Endodermal cell (in vitro differentiated cells): ENCODE results near the gene RNF10. TPM values are rescaled to one million over a fixed set of nuclear protein-coding genes. Genes with fewer than 3 reads are reported as not detected.

ENCODE experiments used
- DNase-seq: peaks from one replicate; pipeline ENCODE4 v3.0.0-alpha.2; 2017
- H3K27ac ChIP-seq: 2 replicates; pipeline ENCODE4 v1.5.1; 2013; ENCODE audit warnings: mild to moderate bottlenecking, low read depth, low read length, moderate library complexity
- H3K27me3 ChIP-seq: 2 replicates; pipeline ENCODE4 v1.6.1; 2013; ENCODE audit warnings: mild to moderate bottlenecking, low read length, moderate library complexity; ENCODE audit not compliant: insufficient read depth, control insufficient read depth, poor library complexity, severe bottlenecking
- H3K36me3 ChIP-seq: 2 replicates; pipeline ENCODE4 v1.7.0; 2013; ENCODE audit warnings: mild to moderate bottlenecking, low read length, moderate library complexity; ENCODE audit not compliant: control insufficient read depth, insufficient read depth
- H3K4me1 ChIP-seq: one replicate; pipeline ENCODE4 v1.7.0; 2013; ENCODE audit warnings: low read length; ENCODE audit not compliant: control insufficient read depth, insufficient read depth
- H3K4me3 ChIP-seq: 2 replicates; pipeline ENCODE4 v1.5.1; 2013; ENCODE audit warnings: mild to moderate bottlenecking, low read length, moderate library complexity
- H3K9ac ChIP-seq: 2 replicates; pipeline ENCODE4 v1.6.1; 2013; ENCODE audit warnings: mild to moderate bottlenecking, low read length, moderate library complexity; ENCODE audit not compliant: poor library complexity, severe bottlenecking; ENCODE audit errors: extremely low read depth
- H3K9me3 ChIP-seq: 2 replicates; pipeline ENCODE4 v1.6.1; 2013; ENCODE audit warnings: mild to moderate bottlenecking, low read length, moderate library complexity; ENCODE audit not compliant: control insufficient read depth
- H3K27ac Mint-ChIP-seq: 2 replicates; pipeline ENCODE4 v1.8.0; 2020; ENCODE audit warnings: mixed read lengths
- H3K27me3 Mint-ChIP-seq: 2 replicates; pipeline ENCODE4 v1.8.0; 2021; ENCODE audit warnings: mild to moderate bottlenecking, mixed read lengths; ENCODE audit not compliant: insufficient read depth
- H3K36me3 Mint-ChIP-seq: 2 replicates; pipeline ENCODE4 v1.8.0; 2020; ENCODE audit warnings: low read depth, mixed read lengths
- H3K4me1 Mint-ChIP-seq: 2 replicates; pipeline ENCODE4 v1.8.0; 2020; ENCODE audit warnings: mixed read lengths
- H3K4me3 Mint-ChIP-seq: 2 replicates; pipeline ENCODE4 v1.8.0; 2020; ENCODE audit warnings: mild to moderate bottlenecking, moderate library complexity, mixed read lengths
- H3K9me3 Mint-ChIP-seq: 2 replicates; pipeline ENCODE4 v1.8.0; 2020; ENCODE audit warnings: mild to moderate bottlenecking, mixed read lengths
- CTCF ChIP-seq: fragments of 200-600 bp; sonication (generic); conservative IDR thresholded peaks from 2 replicates; pipeline ENCODE4 v1.5.0; 2021; ENCODE audit warnings: antibody characterized with exemption, mild to moderate bottlenecking
- WGBS, 2 experiments: methylation state at CpG; one replicate each; pipeline versions ENCODE4 v1.1.5 to v1.1.7; 2013; ENCODE audit warnings: missing lambda C conversion rate in 2 of 2, mixed read lengths in 1 of 2; ENCODE audit not compliant: insufficient coverage in 1 of 2, insufficient read length in 1 of 2; 5-methylcytosine and 5-hydroxymethylcytosine counted together
- total RNA-seq, 2 donors: library from RNA; stranded (reverse); fragmentation: NEBNext Ultra II Directional in 1 of 2; extraction: Animal tissue kit (Norgen Biotek cat#: 25700) in 1 of 2; gene quantifications; 2 replicates in 1 of 2; 3 replicates in 1 of 2; pipeline ENCODE4 v1.2.1, GENCODE V29; 2021

The RNF10 gene
- total RNA-seq, 2 donors from 2014 or later = 167 to 182 TPM

DNA sequence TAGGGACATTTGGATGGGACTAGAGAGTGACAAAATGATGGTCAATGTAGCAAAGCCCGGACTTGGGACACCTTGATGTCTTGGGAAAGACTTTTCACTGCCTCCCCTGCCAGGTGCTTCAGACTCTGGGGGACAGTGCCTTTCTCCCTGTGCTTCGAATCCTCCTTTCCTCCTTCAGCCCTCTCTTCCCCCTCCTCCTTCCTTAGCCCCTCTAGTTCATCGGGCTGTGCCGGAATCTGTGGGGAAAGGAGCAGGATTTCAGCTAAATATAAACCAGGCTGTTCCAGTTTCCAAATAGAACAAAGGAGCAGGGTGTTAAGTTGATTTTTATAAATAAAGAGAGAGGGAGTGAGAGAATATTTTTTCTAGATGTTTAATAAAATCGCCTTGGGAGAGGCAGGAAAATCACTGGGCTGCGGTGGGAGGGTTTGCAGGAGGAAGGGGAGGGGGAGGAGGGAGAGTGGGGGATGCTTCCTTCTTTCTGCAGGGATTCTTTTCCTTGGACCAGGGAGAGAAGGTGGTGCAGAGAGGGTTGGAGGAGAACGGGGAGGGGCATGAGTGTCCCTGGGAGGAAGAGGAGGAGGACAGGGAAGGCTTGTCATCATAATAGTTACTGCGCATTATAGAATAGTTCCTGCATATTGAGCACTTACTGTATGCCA is 84.9 kb downstream of the RNF10 start:
- DNase-seq = no peak
- Mint-ChIP-seq H3K4me1 (peaks cover 2% of the 10 kb centered on the region), H3K9me3 (peaks cover 4% of the 10 kb centered on the region), H3K27ac (no peak overlapping the region), H3K36me3 (no peaks in the 10 kb centered on the region), H3K27me3 (peaks cover 10% of the 10 kb centered on the region), H3K4me3 (no peak overlapping the region)
- no peak for TF ChIP-seq CTCF
- Histone ChIP-seq H3K27me3 (peaks cover 11% of the 10 kb centered on the region), H3K4me1 (no peaks in the 10 kb centered on the region), H3K27ac (no peak overlapping the region), H3K36me3 (no peaks in the 10 kb centered on the region), H3K4me3 (no peak overlapping the region), H3K9me3 (no peaks in the 10 kb centered on the region), H3K9ac (no peak overlapping the region)
- WGBS, 2 experiments = 54 to 66% methylated on average over 4 to 8 of the region's 8 CpGs

DNA sequence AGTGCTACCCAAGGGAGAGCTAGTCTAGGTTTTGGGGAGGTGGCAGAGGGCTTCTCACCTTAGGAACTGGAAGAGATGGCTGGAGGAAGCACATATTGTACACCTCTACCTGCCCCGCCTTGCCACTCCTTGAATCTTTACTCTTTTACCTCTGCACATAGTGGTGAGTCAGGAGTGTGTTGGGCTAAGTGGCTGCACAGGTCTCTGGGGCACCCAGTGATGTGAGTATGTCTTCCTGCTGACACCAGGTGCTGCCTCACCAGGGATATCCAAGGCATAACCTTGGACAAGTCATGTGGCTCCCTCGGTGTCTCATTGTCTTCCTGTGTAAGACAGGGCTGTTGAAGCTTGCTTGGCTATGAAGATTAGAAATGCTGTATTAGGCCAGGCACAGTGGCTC is 86.5 kb downstream of the RNF10 start:
- Mint-ChIP-seq H3K36me3 (no peaks in the 10 kb centered on the region), H3K4me1 (peaks cover 2% of the 10 kb centered on the region), H3K4me3 (no peak overlapping the region), H3K9me3 (peaks cover 4% of the 10 kb centered on the region), H3K27ac (no peak overlapping the region), H3K27me3 (peaks cover 7% of the 10 kb centered on the region)
- Histone ChIP-seq H3K9ac (no peak overlapping the region), H3K27ac (no peak overlapping the region), H3K4me1 (no peaks in the 10 kb centered on the region), H3K9me3 (no peaks in the 10 kb centered on the region), H3K36me3 (no peaks in the 10 kb centered on the region), H3K27me3 (peaks cover 11% of the 10 kb centered on the region), H3K4me3 (no peak overlapping the region)
- no peak for DNase-seq
- WGBS, 2 experiments = 80 to 91% methylated on average over 1 to 2 of the region's 2 CpGs
- TF ChIP-seq CTCF = no peak

- WGBS, 2 experiments = 93 to 95% methylated on average over 23 to 26 of the region's 26 CpGs
- DNase-seq = peak; percentile 87
- no peak overlapping the region for H3K27ac Mint-ChIP-seq
- Histone ChIP-seq H3K4me3 (no peak overlapping the region), H3K9ac (no peak overlapping the region), H3K4me1 (no peaks in the 10 kb centered on the region), H3K9me3 (no peaks in the 10 kb centered on the region), H3K36me3 (no peaks in the 10 kb centered on the region), H3K27me3 (no peaks in the 10 kb centered on the region), H3K27ac (no peak overlapping the region)
- H3K4me1 Mint-ChIP-seq = no peaks in the 10 kb centered on the region
- peak; percentile 62 for TF ChIP-seq CTCF
- no peaks in the 10 kb centered on the region for H3K36me3 Mint-ChIP-seq
- H3K4me3 Mint-ChIP-seq = no peak overlapping the region
- no peaks in the 10 kb centered on the region for H3K27me3 Mint-ChIP-seq
- H3K9me3 Mint-ChIP-seq = no peaks in the 10 kb centered on the region
Measured at GRCh38 chr12:120625557-120626419, 91.6 kb downstream of the RNF10 start.

Other genes starting within 250 kb of the RNF10 start
- 1,000 to 10,000 TPM; 4,079 to 4,491 TPM for gene RNU4-2, start 242.5 kb upstream of the RNF10 start, total RNA-seq
- gene RNU4-1, start 241.1 kb upstream of the RNF10 start, total RNA-seq = 1,000 to 10,000 TPM; 4,032 to 4,837 TPM
- 1 to 10 TPM; 2.3 to 2.7 TPM for gene SIRT4, start 232.0 kb upstream of the RNF10 start, total RNA-seq
- gene PLA2G1B, start 206.6 kb upstream of the RNF10 start, total RNA-seq = not detected
- 100 to 1,000 TPM in 1 of 2 donors, 10 to 100 TPM in 1; 92.8 to 105 TPM for gene MSI1, start 165.2 kb upstream of the RNF10 start, total RNA-seq
- gene COX6A1, start 96.2 kb upstream of the RNF10 start, total RNA-seq = 100 to 1,000 TPM; 344 to 354 TPM
- 10 to 100 TPM; 31.6 to 34.8 TPM for gene TRIAP1, start 88.0 kb upstream of the RNF10 start, total RNA-seq
- 10 to 100 TPM; 24.5 to 33.2 TPM for gene GATC, start 87.9 kb upstream of the RNF10 start, total RNA-seq
- 100 to 1,000 TPM; 291 to 324 TPM for gene SRSF9, start 64.6 kb upstream of the RNF10 start, total RNA-seq
- 100 to 1,000 TPM; 326 to 424 TPM for gene DYNLL1, start 38.2 kb upstream of the RNF10 start, total RNA-seq
- 10 to 100 TPM; 35.5 to 55.1 TPM for gene COQ5, start 5.2 kb upstream of the RNF10 start, total RNA-seq
- gene POP5, start 47.0 kb downstream of the RNF10 start, total RNA-seq = 10 to 100 TPM; 52.5 to 53.0 TPM
- gene CABP1, start 106.3 kb downstream of the RNF10 start, total RNA-seq = under 1 TPM; 0.29 to 0.86 TPM
- gene MLEC, start 152.8 kb downstream of the RNF10 start, total RNA-seq = 100 to 1,000 TPM; 188 to 195 TPM
- 10 to 100 TPM; 52.8 to 60.7 TPM for gene UNC119B, start 176.1 kb downstream of the RNF10 start, total RNA-seq
- gene ACADS, start 191.5 kb downstream of the RNF10 start, total RNA-seq = 1 to 10 TPM; 8.0 to 9.2 TPM